Panc1 (cell line): Measurements from ENCODE around the gene WDR93. TPM values are rescaled to one million over a fixed set of nuclear protein-coding genes. Genes with fewer than 3 reads are reported as not detected.

Experiments used
- ATAC-seq: fragments of 200-7000 bp; cut with Tn5 transposase; 2 replicates; pipeline ENCODE4 v1.9.1; 2020; ENCODE audit warnings: mild to moderate bottlenecking, moderate library complexity
- BruUV-seq: library from RNA; stranded (reverse); fragments of 400-500 nt; replicated peaks from 2 replicates; lab custom pipeline; 2021; lab: Mats Ljungman, UMichigan
- CTCF ChIA-PET: fragments of 300-600 bp; sonication (Branson Sonifier 250); formaldehyde crosslinking; loops from one replicate; lab custom pipeline; 2022; ENCODE audit warnings: antibody characterized with exemption; lab: Charles Lee
- POLR2A ChIA-PET: fragments of 300-600 bp; sonication (Branson Sonifier 250); formaldehyde crosslinking; loops from one replicate; lab custom pipeline; 2022; ENCODE audit warnings: antibody characterized with exemption; lab: Charles Lee
- DNase-seq: peaks from one replicate; pipeline ENCODE4 v3.0.0-alpha.2; 2010; ENCODE audit warnings: low read depth, low spot score
- H3K27ac ChIP-seq: 2 replicates; pipeline ENCODE4 v1.5.1; 2011; ENCODE audit warnings: mild to moderate bottlenecking, low read length, inconsistent platforms
- H3K27me3 ChIP-seq: fragments of 200-500 bp; sonication (Bioruptor generic); 2 replicates; pipeline ENCODE4 v1.6.0; 2014; ENCODE audit warnings: low read length, inconsistent platforms; ENCODE audit not compliant: control insufficient read depth, insufficient read depth
- H3K36me3 ChIP-seq: fragments of 200-500 bp; sonication (Bioruptor generic); 2 replicates; pipeline ENCODE4 v1.5.1; 2014; ENCODE audit warnings: inconsistent platforms, mild to moderate bottlenecking, low read length, moderate library complexity; ENCODE audit not compliant: control insufficient read depth, insufficient read depth
- H3K4me1 ChIP-seq: 2 replicates; pipeline ENCODE4 v1.5.1; 2011; ENCODE audit warnings: inconsistent platforms, mild to moderate bottlenecking, low read length, moderate library complexity; ENCODE audit not compliant: control insufficient read depth, insufficient read depth
- H3K4me3 ChIP-seq, 2 experiments: 2 replicates each; pipeline ENCODE4 v1.5.1; 2011 to 2012; ENCODE audit warnings: low read depth in 2 of 2, low read length in 2 of 2, mild to moderate bottlenecking in 2 of 2, inconsistent platforms in 1 of 2, moderate library complexity in 1 of 2
- H3K9me3 ChIP-seq: fragments of 200-500 bp; sonication (Bioruptor generic); 2 replicates; pipeline ENCODE4 v1.5.1; 2014; ENCODE audit warnings: low read depth, mild to moderate bottlenecking, inconsistent platforms, low read length, moderate library complexity; ENCODE audit not compliant: control insufficient read depth, insufficient read depth
- POLR2AphosphoS5 ChIP-seq: IDR thresholded peaks from 2 replicates; pipeline ENCODE4 v1.6.1; 2012; ENCODE audit warnings: mild to moderate bottlenecking, low read depth, low read length, moderate library complexity
- SIN3A ChIP-seq: IDR thresholded peaks from 2 replicates; pipeline ENCODE4 v1.6.1; 2012; ENCODE audit warnings: low read depth, mild to moderate bottlenecking, low read length, moderate library complexity, borderline replicate concordance; ENCODE audit not compliant: insufficient read depth
- TCF7L2 ChIP-seq: IDR thresholded peaks from 2 replicates; pipeline ENCODE4 v1.6.1; 2011; ENCODE audit warnings: mild to moderate bottlenecking, low read depth, low read length, inconsistent platforms
- in situ Hi-C: cut with HindIII; loops from 2 replicates; pipeline ENCODE4 v1.10.0; 2016; ENCODE audit warnings: low sequenced_read_pairs, low pct_unique_long_range_greater_than_20kb
- intact Hi-C: fragments of 100-400 bp; cut with micrococcal nuclease; formaldehyde crosslinking; loops from one replicate; pipeline ENCODE4 v1.10.0; 2022; ENCODE audit not compliant: unreplicated experiment
- total RNA-seq: library from RNA; stranded (reverse); gene quantifications from one replicate; pipeline ENCODE4 v1.2.1, GENCODE V29; 2021; ENCODE audit not compliant: unreplicated experiment
- TF ChIP-seq, protein P1 (sequence below): fragments of 450-650 bp; IDR thresholded peaks from 2 replicates; pipeline ENCODE4 v1.5.1; 2017; ENCODE audit warnings: mild to moderate bottlenecking
- TF ChIP-seq, protein P2 (sequence below), 2 experiments: IDR thresholded peaks; 2 replicates each; pipeline ENCODE4 v1.6.1; 2011 to 2012; ENCODE audit warnings: low read depth in 2 of 2, control low read depth in 1 of 2, low read length in 1 of 2, mild to moderate bottlenecking in 1 of 2, moderate library complexity in 1 of 2; ENCODE audit not compliant: insufficient read depth in 1 of 2

The WDR93 gene
- total RNA-seq, 1 experiment from 2014 or later, result 0.18 TPM

DNA sequence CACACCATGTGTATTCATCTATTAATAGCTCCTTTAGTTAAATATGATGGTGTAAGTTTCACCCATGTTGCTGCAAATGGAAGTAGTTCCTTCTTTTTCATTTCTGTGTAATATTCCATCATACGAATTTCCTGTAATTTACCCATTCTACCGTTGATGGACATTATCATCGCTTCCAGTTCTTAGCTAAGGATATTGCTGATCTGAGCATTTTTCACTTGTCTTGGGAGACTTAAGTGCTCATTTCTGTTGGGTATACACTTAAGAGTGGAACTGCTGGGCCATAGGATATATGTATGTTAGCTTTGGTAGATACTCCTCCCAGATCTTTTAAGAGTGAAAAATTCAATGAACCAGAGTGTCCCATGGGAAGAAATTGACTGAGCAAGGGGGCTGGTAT, 22.4 kb upstream of the WDR93 start:
- intact Hi-C loops (no loop called here), in situ Hi-C loops (no loop called here)
- TF ChIP-seq POLR2AphosphoS5, result no peak
- no peak for TF ChIP-seq SIN3A
- TF ChIP-seq, protein P1, sequence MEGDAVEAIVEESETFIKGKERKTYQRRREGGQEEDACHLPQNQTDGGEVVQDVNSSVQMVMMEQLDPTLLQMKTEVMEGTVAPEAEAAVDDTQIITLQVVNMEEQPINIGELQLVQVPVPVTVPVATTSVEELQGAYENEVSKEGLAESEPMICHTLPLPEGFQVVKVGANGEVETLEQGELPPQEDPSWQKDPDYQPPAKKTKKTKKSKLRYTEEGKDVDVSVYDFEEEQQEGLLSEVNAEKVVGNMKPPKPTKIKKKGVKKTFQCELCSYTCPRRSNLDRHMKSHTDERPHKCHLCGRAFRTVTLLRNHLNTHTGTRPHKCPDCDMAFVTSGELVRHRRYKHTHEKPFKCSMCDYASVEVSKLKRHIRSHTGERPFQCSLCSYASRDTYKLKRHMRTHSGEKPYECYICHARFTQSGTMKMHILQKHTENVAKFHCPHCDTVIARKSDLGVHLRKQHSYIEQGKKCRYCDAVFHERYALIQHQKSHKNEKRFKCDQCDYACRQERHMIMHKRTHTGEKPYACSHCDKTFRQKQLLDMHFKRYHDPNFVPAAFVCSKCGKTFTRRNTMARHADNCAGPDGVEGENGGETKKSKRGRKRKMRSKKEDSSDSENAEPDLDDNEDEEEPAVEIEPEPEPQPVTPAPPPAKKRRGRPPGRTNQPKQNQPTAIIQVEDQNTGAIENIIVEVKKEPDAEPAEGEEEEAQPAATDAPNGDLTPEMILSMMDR, result no peak
- TF ChIP-seq, protein P2, sequence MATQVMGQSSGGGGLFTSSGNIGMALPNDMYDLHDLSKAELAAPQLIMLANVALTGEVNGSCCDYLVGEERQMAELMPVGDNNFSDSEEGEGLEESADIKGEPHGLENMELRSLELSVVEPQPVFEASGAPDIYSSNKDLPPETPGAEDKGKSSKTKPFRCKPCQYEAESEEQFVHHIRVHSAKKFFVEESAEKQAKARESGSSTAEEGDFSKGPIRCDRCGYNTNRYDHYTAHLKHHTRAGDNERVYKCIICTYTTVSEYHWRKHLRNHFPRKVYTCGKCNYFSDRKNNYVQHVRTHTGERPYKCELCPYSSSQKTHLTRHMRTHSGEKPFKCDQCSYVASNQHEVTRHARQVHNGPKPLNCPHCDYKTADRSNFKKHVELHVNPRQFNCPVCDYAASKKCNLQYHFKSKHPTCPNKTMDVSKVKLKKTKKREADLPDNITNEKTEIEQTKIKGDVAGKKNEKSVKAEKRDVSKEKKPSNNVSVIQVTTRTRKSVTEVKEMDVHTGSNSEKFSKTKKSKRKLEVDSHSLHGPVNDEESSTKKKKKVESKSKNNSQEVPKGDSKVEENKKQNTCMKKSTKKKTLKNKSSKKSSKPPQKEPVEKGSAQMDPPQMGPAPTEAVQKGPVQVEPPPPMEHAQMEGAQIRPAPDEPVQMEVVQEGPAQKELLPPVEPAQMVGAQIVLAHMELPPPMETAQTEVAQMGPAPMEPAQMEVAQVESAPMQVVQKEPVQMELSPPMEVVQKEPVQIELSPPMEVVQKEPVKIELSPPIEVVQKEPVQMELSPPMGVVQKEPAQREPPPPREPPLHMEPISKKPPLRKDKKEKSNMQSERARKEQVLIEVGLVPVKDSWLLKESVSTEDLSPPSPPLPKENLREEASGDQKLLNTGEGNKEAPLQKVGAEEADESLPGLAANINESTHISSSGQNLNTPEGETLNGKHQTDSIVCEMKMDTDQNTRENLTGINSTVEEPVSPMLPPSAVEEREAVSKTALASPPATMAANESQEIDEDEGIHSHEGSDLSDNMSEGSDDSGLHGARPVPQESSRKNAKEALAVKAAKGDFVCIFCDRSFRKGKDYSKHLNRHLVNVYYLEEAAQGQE (IDR thresholded peaks at IDR 0.05; ENCODE audit: insufficient read depth in 1 of 2, low read depth in 2 of 2, low read length in 1 of 2), result no peak
- TF ChIP-seq TCF7L2, result no peak
- ATAC-seq (no peak), DNase-seq (no peak)
- H3K27ac ChIP-seq, result no peak overlapping the region
- ChIA-PET POLR2A (interaction anchor here (0.6 kb wide), 1 partner anchor 101 kb away, joined by 4 read pairs; no protein-coding TSS in a partner anchor), CTCF (interaction anchor here (1.1 kb wide), 1 partner anchor 22 kb away, joined by 3 read pairs; no protein-coding TSS in a partner anchor)
- H3K4me1 ChIP-seq, result peaks cover 12% of the 10 kb centered on the region
- no TSS peak for BruUV-seq
- H3K36me3 ChIP-seq, result no peaks in the 10 kb centered on the region
- H3K4me3 ChIP-seq, result no peak overlapping the region
- H3K27me3 ChIP-seq, result no peaks in the 10 kb centered on the region
- no peaks in the 10 kb centered on the region for H3K9me3 ChIP-seq

DNA sequence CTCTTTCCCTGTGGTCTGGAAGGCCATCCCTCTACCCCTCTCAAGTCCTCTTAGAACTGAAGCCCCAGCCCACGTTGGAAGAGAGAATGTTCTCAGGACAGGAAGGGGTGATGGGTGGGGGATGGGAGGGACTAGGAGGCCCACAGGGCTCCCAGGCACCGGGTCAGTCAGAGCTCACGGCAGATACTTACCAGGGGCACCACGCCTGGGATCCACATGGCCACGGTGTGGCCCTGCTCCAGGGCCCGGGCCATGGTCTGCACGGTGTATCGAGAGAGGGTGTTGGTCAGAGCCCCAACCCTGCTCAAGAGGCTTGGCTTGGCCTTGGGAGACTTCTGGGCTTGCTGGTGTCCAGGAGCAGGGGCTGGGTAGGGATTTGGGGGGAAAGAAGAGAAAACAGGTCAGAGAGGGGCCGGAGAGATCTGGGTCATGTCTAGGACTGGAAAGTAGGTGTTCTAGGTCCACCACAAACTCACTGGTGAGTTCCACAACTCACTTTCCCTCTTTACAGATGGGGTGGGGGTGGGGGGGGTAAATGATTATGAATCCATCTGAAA, 21.2 kb upstream of the WDR93 start:
- ChIA-PET CTCF (no interaction called here), POLR2A (no interaction called here)
- no peak for ATAC-seq

More for the DNA sequence above, 21.2 kb upstream of the WDR93 start:
- in situ Hi-C loops, result no loop called here
- Histone ChIP-seq H3K4me1 (peaks cover 12% of the 10 kb centered on the region), H3K4me3 (no peak overlapping the region), H3K27me3 (no peaks in the 10 kb centered on the region), H3K36me3 (no peaks in the 10 kb centered on the region), H3K27ac (no peak overlapping the region), H3K9me3 (no peaks in the 10 kb centered on the region)
- intact Hi-C loops, result no loop called here
- no peak for DNase-seq
- TF ChIP-seq POLR2AphosphoS5, result no peak
- TF ChIP-seq SIN3A, result no peak
- no peak for TF ChIP-seq TCF7L2
- TF ChIP-seq, protein P1, result no peak
- TF ChIP-seq, protein P2 (IDR thresholded peaks at IDR 0.05; ENCODE audit: insufficient read depth in 1 of 2, low read depth in 2 of 2, low read length in 1 of 2), result no peak
- BruUV-seq, result no TSS peak
